ENCODE measurements around the gene SERPINC1. TPM values are rescaled to one million over a fixed set of nuclear protein-coding genes. Genes with fewer than 3 reads are reported as not detected.
A peak's percentile ranks its signal among the peaks of the same experiment; 100 is the strongest.

SERPINC1 gene
- total and polyA plus RNA-seq, 7 experiments from 2014 or later = 0.25 to 0.32 TPM; not detected in 5

DNA sequence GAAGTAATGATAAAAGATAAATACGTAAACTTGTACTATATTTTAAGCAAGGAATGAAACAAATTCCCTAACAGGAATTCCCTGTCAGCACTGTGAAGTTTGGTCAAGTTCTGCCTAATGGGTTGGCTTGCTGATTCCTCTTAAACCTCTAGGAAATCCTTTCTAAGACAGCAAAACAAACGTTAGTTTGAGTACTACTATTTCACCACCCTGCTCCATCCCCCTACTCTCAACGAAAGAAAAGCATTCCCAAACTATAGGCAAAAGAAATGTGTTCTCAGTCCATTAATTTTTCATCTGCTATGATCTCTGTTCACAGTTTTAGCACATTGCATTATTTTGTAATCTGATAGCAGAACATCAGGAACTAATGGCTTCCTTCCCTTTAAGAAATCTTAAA lies 16.1 kb downstream of the SERPINC1 start:
- DNase-seq = no peak
- no peaks in the 10 kb centered on the region for H3K36me3 ChIP-seq (ENCODE audit: control insufficient read depth in 2 of 3, insufficient read depth in 3 of 3, low read length in 3 of 3)
- H3K27ac ChIP-seq (ENCODE audit: low read depth, low read length) = no peak overlapping the region
- H3K27me3 Mint-ChIP-seq = no peaks in the 10 kb centered on the region
- CTCF ChIA-PET = no interaction called here
- peaks cover 0 to 4% (median 0%) of the 10 kb centered on the region in 11 donors for H3K9me3 Mint-ChIP-seq
- no peaks in the 10 kb centered on the region for H3K9me3 ChIP-seq (ENCODE audit: control insufficient read depth in 2 of 3, low read length in 3 of 3)
- H3K36me3 Mint-ChIP-seq = peaks cover 0 to 49% (median 18%) of the 10 kb centered on the region in 5 donors
- H3K4me1 Mint-ChIP-seq = peaks cover 3 to 21% (median 11%) of the 10 kb centered on the region in 7 donors
- no peak overlapping the region for H3K4me3 ChIP-seq (ENCODE audit: low read length)
- intact Hi-C loops (cut with micrococcal nuclease) = no loop called here
- peak overlapping the region in 1 of 9 donors; percentile 51 for H3K27ac Mint-ChIP-seq
- no peaks in the 10 kb centered on the region for H3K4me1 ChIP-seq (ENCODE audit: control insufficient read depth in 2 of 2, insufficient read depth in 2 of 2, low read length in 2 of 2)
- no peaks in the 10 kb centered on the region for H3K27me3 ChIP-seq (ENCODE audit: control insufficient read depth in 2 of 2, insufficient read depth in 2 of 2, low read length in 2 of 2)
- no peak for ATAC-seq
- H3K4me3 Mint-ChIP-seq = no peak overlapping the region
- POLR2A ChIA-PET = no interaction called here

- H3K36me3 Mint-ChIP-seq = peaks cover 0 to 49% (median 16%) of the 10 kb centered on the region in 5 donors
- Histone ChIP-seq H3K4me1 (ENCODE audit: control insufficient read depth in 2 of 2, insufficient read depth in 2 of 2, low read length in 2 of 2) (no peaks in the 10 kb centered on the region), H3K4me3 (ENCODE audit: low read length) (no peak overlapping the region), H3K27me3 (ENCODE audit: control insufficient read depth in 2 of 2, insufficient read depth in 2 of 2, low read length in 2 of 2) (no peaks in the 10 kb centered on the region), H3K9me3 (ENCODE audit: control insufficient read depth in 2 of 3, low read length in 3 of 3) (no peaks in the 10 kb centered on the region), H3K27ac (ENCODE audit: low read depth, low read length) (no peak overlapping the region), H3K36me3 (ENCODE audit: control insufficient read depth in 2 of 3, insufficient read depth in 3 of 3, low read length in 3 of 3) (no peaks in the 10 kb centered on the region)
- H3K9me3 Mint-ChIP-seq = no peaks in the 10 kb centered on the region
- no peaks in the 10 kb centered on the region for H3K27me3 Mint-ChIP-seq
- peaks cover 3 to 21% (median 11%) of the 10 kb centered on the region in 7 donors for H3K4me1 Mint-ChIP-seq
- ATAC-seq (no peak), DNase-seq (no peak)
- no peak overlapping the region for H3K4me3 Mint-ChIP-seq
- H3K27ac Mint-ChIP-seq = no peak overlapping the region
- intact Hi-C loops (cut with micrococcal nuclease) = no loop called here
- ChIA-PET CTCF (no interaction called here), POLR2A (no interaction called here)
Observed at GRCh38 chr1:173900427-173900826, 16.7 kb downstream of the SERPINC1 start.

GRCh38 chr1:173894189-173894588 lies 22.9 kb downstream of the SERPINC1 start:
- Mint-ChIP-seq H3K9me3 (no peaks in the 10 kb centered on the region), H3K27me3 (no peaks in the 10 kb centered on the region), H3K36me3 (peaks cover 0 to 66% (median 34%) of the 10 kb centered on the region in 5 donors), H3K27ac (no peak overlapping the region), H3K4me3 (no peak overlapping the region), H3K4me1 (peaks cover 0 to 41% (median 16%) of the 10 kb centered on the region in 7 donors)
- Histone ChIP-seq H3K27me3 (ENCODE audit: control insufficient read depth in 2 of 2, insufficient read depth in 2 of 2, low read length in 2 of 2) (no peaks in the 10 kb centered on the region), H3K4me3 (ENCODE audit: low read length) (no peak overlapping the region), H3K4me1 (ENCODE audit: control insufficient read depth in 2 of 2, insufficient read depth in 2 of 2, low read length in 2 of 2) (no peaks in the 10 kb centered on the region), H3K9me3 (ENCODE audit: control insufficient read depth in 2 of 3, low read length in 3 of 3) (no peaks in the 10 kb centered on the region), H3K36me3 (ENCODE audit: control insufficient read depth in 2 of 3, insufficient read depth in 3 of 3, low read length in 3 of 3) (no peaks in the 10 kb centered on the region), H3K27ac (ENCODE audit: low read depth, low read length) (no peak overlapping the region)
- no peak for ATAC-seq
- DNase-seq = no peak
- CTCF ChIA-PET = no interaction called here
- intact Hi-C loops (cut with micrococcal nuclease) = no loop called here
- POLR2A ChIA-PET = no interaction called here

GRCh38 chr1:173893611-173894010 lies 23.5 kb downstream of the SERPINC1 start:
- Histone ChIP-seq H3K9me3 (ENCODE audit: control insufficient read depth in 2 of 3, low read length in 3 of 3) (no peaks in the 10 kb centered on the region), H3K4me1 (ENCODE audit: control insufficient read depth in 2 of 2, insufficient read depth in 2 of 2, low read length in 2 of 2) (no peaks in the 10 kb centered on the region), H3K27me3 (ENCODE audit: control insufficient read depth in 2 of 2, insufficient read depth in 2 of 2, low read length in 2 of 2) (no peaks in the 10 kb centered on the region), H3K4me3 (ENCODE audit: low read length) (no peak overlapping the region), H3K36me3 (ENCODE audit: control insufficient read depth in 2 of 3, insufficient read depth in 3 of 3, low read length in 3 of 3) (no peaks in the 10 kb centered on the region), H3K27ac (ENCODE audit: low read depth, low read length) (no peak overlapping the region)
- no peak for DNase-seq
- Mint-ChIP-seq H3K27me3 (no peaks in the 10 kb centered on the region), H3K27ac (no peak overlapping the region), H3K4me3 (no peak overlapping the region), H3K9me3 (no peaks in the 10 kb centered on the region), H3K36me3 (peaks cover 0 to 62% (median 33%) of the 10 kb centered on the region in 5 donors), H3K4me1 (peaks cover 0 to 38% (median 16%) of the 10 kb centered on the region in 7 donors)
- ChIA-PET POLR2A (no interaction called here), CTCF (no interaction called here)
- no peak for ATAC-seq
- intact Hi-C loops (cut with micrococcal nuclease) = no loop called here

DNA sequence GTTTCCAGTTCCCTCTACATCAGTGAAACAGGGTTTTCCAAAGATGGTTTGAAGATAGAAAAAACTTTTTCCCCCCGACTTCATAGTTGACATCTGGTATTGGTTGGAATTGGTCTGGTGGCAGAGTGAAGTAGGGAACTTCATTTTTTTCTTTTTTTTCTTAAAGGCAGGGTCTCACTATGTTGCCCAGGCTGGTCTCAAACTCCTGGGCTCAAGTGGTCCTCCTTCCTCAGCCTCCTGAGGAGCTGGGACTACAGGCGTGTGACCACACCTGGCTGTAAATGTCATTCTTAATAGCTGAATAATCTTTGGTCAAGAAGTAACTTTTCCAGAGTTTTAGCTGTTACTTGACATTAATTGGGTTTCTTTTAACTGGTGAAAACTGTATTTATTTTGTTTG lies 27.2 kb downstream of the SERPINC1 start:
- ATAC-seq (no peak), DNase-seq (no peak)
- Mint-ChIP-seq H3K9me3 (no peaks in the 10 kb centered on the region), H3K27me3 (no peaks in the 10 kb centered on the region), H3K27ac (no peak overlapping the region), H3K4me1 (peaks cover 8 to 64% (median 37%) of the 10 kb centered on the region in 7 donors), H3K4me3 (no peak overlapping the region), H3K36me3 (peaks cover 18 to 75% (median 66%) of the 10 kb centered on the region in 5 donors)
- intact Hi-C loops (cut with micrococcal nuclease) = no loop called here
- Histone ChIP-seq H3K4me3 (ENCODE audit: low read length) (no peak overlapping the region), H3K27me3 (ENCODE audit: control insufficient read depth in 2 of 2, insufficient read depth in 2 of 2, low read length in 2 of 2) (no peaks in the 10 kb centered on the region), H3K27ac (ENCODE audit: low read depth, low read length) (no peak overlapping the region), H3K36me3 (ENCODE audit: control insufficient read depth in 2 of 3, insufficient read depth in 3 of 3, low read length in 3 of 3) (peaks cover 5 to 23% (median 8%) of the 10 kb centered on the region in 3 experiments), H3K4me1 (ENCODE audit: control insufficient read depth in 2 of 2, insufficient read depth in 2 of 2, low read length in 2 of 2) (peaks cover 17 to 19% of the 10 kb centered on the region in 2 donors), H3K9me3 (ENCODE audit: control insufficient read depth in 2 of 3, low read length in 3 of 3) (no peaks in the 10 kb centered on the region)
- ChIA-PET CTCF (no interaction called here), POLR2A (interaction anchor here (0.7 kb wide), 1 partner anchor 1398 kb away, joined by 3 read pairs; no protein-coding TSS in a partner anchor)

DNA sequence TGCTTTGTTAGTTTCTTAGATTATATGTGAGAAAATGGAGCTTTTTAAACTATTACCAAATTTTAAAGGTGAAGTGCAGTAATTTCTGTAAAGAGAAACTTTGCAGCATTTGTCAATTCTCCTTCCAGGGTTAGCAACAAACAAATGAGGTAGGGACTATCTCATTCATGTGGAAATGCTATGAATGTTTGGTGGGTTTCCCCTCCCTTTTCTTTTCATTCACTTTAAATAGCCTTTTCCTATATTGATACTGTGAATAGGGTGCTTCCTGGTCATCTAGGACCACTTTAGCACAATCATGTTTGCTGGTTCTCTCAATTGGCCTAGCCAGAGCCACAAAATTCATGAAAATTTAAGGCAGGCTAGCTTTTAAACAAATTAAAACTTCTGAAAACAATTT lies 28.4 kb downstream of the SERPINC1 start:
- DNase-seq = no peak
- CTCF ChIA-PET = no interaction called here
- H3K27me3 ChIP-seq (ENCODE audit: control insufficient read depth in 2 of 2, insufficient read depth in 2 of 2, low read length in 2 of 2) = no peaks in the 10 kb centered on the region
- ATAC-seq = no peak
- intact Hi-C loops (cut with micrococcal nuclease) = no loop called here
- H3K36me3 ChIP-seq (ENCODE audit: control insufficient read depth in 2 of 3, insufficient read depth in 3 of 3, low read length in 3 of 3) = peaks cover 5 to 26% (median 8%) of the 10 kb centered on the region in 3 experiments
- Mint-ChIP-seq H3K4me1 (peaks cover 8 to 58% (median 37%) of the 10 kb centered on the region in 7 donors), H3K27ac (no peak overlapping the region), H3K36me3 (peaks cover 18 to 66% (median 64%) of the 10 kb centered on the region in 5 donors), H3K9me3 (no peaks in the 10 kb centered on the region), H3K4me3 (no peak overlapping the region), H3K27me3 (no peaks in the 10 kb centered on the region)
- H3K4me3 ChIP-seq (ENCODE audit: low read length) = no peak overlapping the region
- H3K27ac ChIP-seq (ENCODE audit: low read depth, low read length) = no peak overlapping the region
- POLR2A ChIA-PET = no interaction called here
- H3K4me1 ChIP-seq (ENCODE audit: control insufficient read depth in 2 of 2, insufficient read depth in 2 of 2, low read length in 2 of 2) = peaks cover 17 to 19% of the 10 kb centered on the region in 2 donors
- H3K9me3 ChIP-seq (ENCODE audit: control insufficient read depth in 2 of 3, low read length in 3 of 3) = no peaks in the 10 kb centered on the region

- H3K4me1 ChIP-seq (ENCODE audit: control insufficient read depth in 2 of 2, insufficient read depth in 2 of 2, low read length in 2 of 2) = peaks cover 17 to 19% of the 10 kb centered on the region in 2 donors
- ATAC-seq = no peak
- H3K9me3 ChIP-seq (ENCODE audit: control insufficient read depth in 2 of 3, low read length in 3 of 3) = no peaks in the 10 kb centered on the region
- Mint-ChIP-seq H3K27ac (peak overlapping the region in 4 of 9 donors; percentile 20 to 76 (median 28)), H3K4me1 (peaks cover 8 to 58% (median 37%) of the 10 kb centered on the region in 7 donors), H3K36me3 (peaks cover 18 to 65% (median 59%) of the 10 kb centered on the region in 5 donors), H3K4me3 (peak overlapping the region in 6 of 10 donors; percentile 2 to 30 (median 12)), H3K9me3 (no peaks in the 10 kb centered on the region), H3K27me3 (no peaks in the 10 kb centered on the region)
- DNase-seq = no peak
- intact Hi-C loops (cut with micrococcal nuclease) = no loop called here
- no peak overlapping the region for H3K4me3 ChIP-seq (ENCODE audit: low read length)
- POLR2A ChIA-PET = no interaction called here
- CTCF ChIA-PET = no interaction called here
- H3K36me3 ChIP-seq (ENCODE audit: control insufficient read depth in 2 of 3, insufficient read depth in 3 of 3, low read length in 3 of 3) = peaks cover 5 to 26% (median 8%) of the 10 kb centered on the region in 3 experiments
- no peak overlapping the region for H3K27ac ChIP-seq (ENCODE audit: low read depth, low read length)
- no peaks in the 10 kb centered on the region for H3K27me3 ChIP-seq (ENCODE audit: control insufficient read depth in 2 of 2, insufficient read depth in 2 of 2, low read length in 2 of 2)
Observed at GRCh38 chr1:173887627-173888026, 29.5 kb downstream of the SERPINC1 start.
